GM12891 (cell line): ENCODE data around the gene TGFB2.

Experiments
- DNase-seq: peaks from one replicate; pipeline ENCODE4 v3.0.0; 2011; ENCODE audit warnings: low spot score; ENCODE audit not compliant: insufficient read length
- FAIRE-seq: peaks from 2 replicates; lab custom pipeline; 2011; peaks lifted over from hg19 to GRCh38; lab: Jason Lieb, UNC
- PAX5 ChIP-seq: IDR thresholded peaks from 2 replicates; pipeline ENCODE4 v1.6.1; 2011; ENCODE audit warnings: low read length, moderate library complexity, mild to moderate bottlenecking; ENCODE audit not compliant: insufficient read depth, severe bottlenecking
- POLR2A ChIP-seq: IDR thresholded peaks from 2 replicates; pipeline ENCODE4 v1.6.1; 2011; ENCODE audit warnings: low read depth, low read length, control low read depth
- POLR2AphosphoS5 ChIP-seq: IDR thresholded peaks from 2 replicates; pipeline ENCODE4 v1.6.1; 2011; ENCODE audit warnings: low read depth, low read length, control low read depth
- POU2F2 ChIP-seq: IDR thresholded peaks from 2 replicates; pipeline ENCODE4 v1.6.1; 2011; ENCODE audit warnings: low read depth, mild to moderate bottlenecking, control low read depth, low read length, moderate library complexity
- SPI1 ChIP-seq: IDR thresholded peaks from 2 replicates; pipeline ENCODE4 v1.6.1; 2011; ENCODE audit warnings: low read depth, low read length, control low read depth
- TAF1 ChIP-seq: IDR thresholded peaks from 2 replicates; pipeline ENCODE4 v1.6.1; 2011; ENCODE audit warnings: low read depth, low read length, control low read depth

Gene TGFB2

GRCh38 chr1:218412171-218412570 lies 67.0 kb downstream of the TGFB2 start:
- TF ChIP-seq TAF1: no peak
- no peak for TF ChIP-seq POLR2AphosphoS5
- no peak for TF ChIP-seq PAX5
- no peak for TF ChIP-seq SPI1
- TF ChIP-seq POU2F2: no peak
- no peak for TF ChIP-seq POLR2A
- no peak for DNase-seq
- no peak for FAIRE-seq

- DNase-seq (no peak), FAIRE-seq (no peak)
- TF ChIP-seq TAF1: no peak
- no peak for TF ChIP-seq POLR2AphosphoS5
- no peak for TF ChIP-seq POLR2A
- TF ChIP-seq PAX5: no peak
- no peak for TF ChIP-seq POU2F2
- TF ChIP-seq SPI1: no peak
These were observed 68.0 kb downstream of the TGFB2 start for GRCh38 chr1:218413179-218413578.

DNA sequence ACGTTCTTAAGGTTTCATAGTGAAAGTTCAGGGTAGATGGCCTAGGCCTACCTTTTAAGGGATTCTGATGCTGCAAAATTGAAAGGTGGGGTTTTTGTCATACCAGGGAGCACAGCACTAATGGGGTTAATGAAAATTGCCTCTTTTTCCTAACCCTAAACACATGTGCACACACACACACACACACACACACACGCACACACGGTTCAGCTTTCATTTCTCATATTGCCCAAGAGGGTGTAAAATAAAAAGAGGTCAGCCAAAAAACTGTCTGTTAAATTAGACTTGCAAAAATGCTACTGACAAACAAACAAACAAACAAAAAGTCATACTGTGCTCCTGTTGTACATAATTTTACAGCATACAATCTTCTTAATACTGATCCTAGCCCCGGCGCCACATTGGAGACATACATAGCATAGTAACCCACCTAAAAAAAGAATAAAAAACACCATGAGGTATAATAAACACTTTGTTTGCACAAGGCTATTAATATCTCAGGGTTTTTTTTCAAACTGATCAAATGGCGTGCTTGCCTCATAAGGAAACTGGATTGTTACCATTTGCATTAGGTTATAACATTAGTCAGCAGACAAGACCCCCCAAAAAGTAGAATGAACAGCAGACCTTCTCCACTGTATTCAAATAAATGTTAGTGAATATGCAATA lies 69.1 kb downstream of the TGFB2 start:
- TF ChIP-seq POLR2AphosphoS5: no peak
- no peak for TF ChIP-seq POLR2A
- TF ChIP-seq TAF1: no peak
- TF ChIP-seq PAX5: no peak
- no peak for TF ChIP-seq POU2F2
- no peak for TF ChIP-seq SPI1
- no peak for FAIRE-seq

GRCh38 chr1:218415726-218416125 lies 70.6 kb downstream of the TGFB2 start:
- FAIRE-seq (no peak), DNase-seq (no peak)
- TF ChIP-seq TAF1 (no peak), PAX5 (no peak), POU2F2 (no peak), POLR2A (no peak), POLR2AphosphoS5 (no peak), SPI1 (no peak)

More for the DNA sequence above, 69.1 kb downstream of the TGFB2 start:
- no peak for DNase-seq

- TF ChIP-seq POU2F2 (no peak), POLR2AphosphoS5 (no peak), PAX5 (no peak), POLR2A (no peak), TAF1 (no peak), SPI1 (no peak)
- FAIRE-seq: no peak
- no peak for DNase-seq
These were observed 76.4 kb downstream of the TGFB2 start for GRCh38 chr1:218421531-218421930.

- FAIRE-seq (no peak), DNase-seq (no peak)
- TF ChIP-seq POLR2A: no peak
- TF ChIP-seq PAX5: no peak
- TF ChIP-seq TAF1: no peak
- no peak for TF ChIP-seq SPI1
- no peak for TF ChIP-seq POU2F2
- TF ChIP-seq POLR2AphosphoS5: no peak
These were observed 79.4 kb downstream of the TGFB2 start for GRCh38 chr1:218424502-218424901.

GRCh38 chr1:218425647-218426342 lies 80.7 kb downstream of the TGFB2 start:
- DNase-seq (no peak), FAIRE-seq (no peak)
- TF ChIP-seq PAX5 (no peak), TAF1 (no peak), POU2F2 (no peak), POLR2AphosphoS5 (no peak), POLR2A (no peak), SPI1 (no peak)

GRCh38 chr1:218426343-218426657 lies 81.2 kb downstream of the TGFB2 start:
- no peak for FAIRE-seq
- DNase-seq: no peak

GRCh38 chr1:218429301-218429700 lies 84.2 kb downstream of the TGFB2 start:
- TF ChIP-seq POLR2AphosphoS5: no peak
- no peak for TF ChIP-seq POLR2A
- TF ChIP-seq POU2F2: no peak
- no peak for TF ChIP-seq PAX5
- no peak for TF ChIP-seq SPI1
- TF ChIP-seq TAF1: no peak
- FAIRE-seq (no peak), DNase-seq (no peak)

More at GRCh38 chr1:218426343-218426657, 81.2 kb downstream of the TGFB2 start:
- no peak for TF ChIP-seq PAX5
- no peak for TF ChIP-seq SPI1
- TF ChIP-seq POLR2AphosphoS5: no peak
- TF ChIP-seq POU2F2: no peak

- TF ChIP-seq POLR2A: no peak
- no peak for TF ChIP-seq SPI1
- no peak for TF ChIP-seq PAX5
- TF ChIP-seq POU2F2: no peak
- TF ChIP-seq POLR2AphosphoS5: no peak
- TF ChIP-seq TAF1: no peak
- DNase-seq: no peak
- FAIRE-seq: no peak
These were observed 85.2 kb downstream of the TGFB2 start for GRCh38 chr1:218430346-218430745.
